HFFc6 (cell line): Measurements from ENCODE around the gene ATF7IP. TPM values are rescaled to one million over a fixed set of nuclear protein-coding genes. Genes with fewer than 3 reads are reported as not detected.

ENCODE experiments used
- DNase-seq: peaks from one replicate; pipeline ENCODE4 v3.0.0-alpha.2; 2018
- H3K27ac Mint-ChIP-seq: 2 replicates; pipeline ENCODE4 v1.8.0; 2020; ENCODE audit warnings: mild to moderate bottlenecking, mixed read lengths
- H3K27me3 Mint-ChIP-seq: 2 replicates; pipeline ENCODE4 v1.8.0; 2021; ENCODE audit warnings: mild to moderate bottlenecking, moderate library complexity, mixed read lengths; ENCODE audit not compliant: insufficient read depth
- H3K36me3 Mint-ChIP-seq: 2 replicates; pipeline ENCODE4 v1.8.0; 2021; ENCODE audit warnings: low read depth, mixed read lengths
- H3K4me1 Mint-ChIP-seq: 2 replicates; pipeline ENCODE4 v1.8.0; 2020; ENCODE audit warnings: low read depth, mixed read lengths
- H3K4me3 Mint-ChIP-seq: 2 replicates; pipeline ENCODE4 v1.8.0; 2020; ENCODE audit warnings: mild to moderate bottlenecking, moderate library complexity, mixed read lengths
- H3K9me3 Mint-ChIP-seq: 2 replicates; pipeline ENCODE4 v1.8.0; 2020; ENCODE audit warnings: mild to moderate bottlenecking, mixed read lengths
- total RNA-seq, 6 experiments: library from RNA; stranded (reverse); fragmentation: NEBNext Ultra II Directional; extraction: Animal tissue kit (Norgen Biotek cat#: 25700); gene quantifications; 2 replicates in 1 of 6; 3 replicates in 5 of 6; pipeline ENCODE4 v1.2.3, GENCODE V29; 2021
- TF ChIP-seq, protein P1 (sequence below): fragments of 200-600 bp; sonication (generic); IDR thresholded peaks from 2 replicates; pipeline ENCODE4 v1.5.0; 2021; ENCODE audit warnings: antibody characterized with exemption, mild to moderate bottlenecking

Gene ATF7IP
- total RNA-seq, 6 experiments from 2014 or later: 38.3 to 47.3 (median 41.7) TPM

DNA sequence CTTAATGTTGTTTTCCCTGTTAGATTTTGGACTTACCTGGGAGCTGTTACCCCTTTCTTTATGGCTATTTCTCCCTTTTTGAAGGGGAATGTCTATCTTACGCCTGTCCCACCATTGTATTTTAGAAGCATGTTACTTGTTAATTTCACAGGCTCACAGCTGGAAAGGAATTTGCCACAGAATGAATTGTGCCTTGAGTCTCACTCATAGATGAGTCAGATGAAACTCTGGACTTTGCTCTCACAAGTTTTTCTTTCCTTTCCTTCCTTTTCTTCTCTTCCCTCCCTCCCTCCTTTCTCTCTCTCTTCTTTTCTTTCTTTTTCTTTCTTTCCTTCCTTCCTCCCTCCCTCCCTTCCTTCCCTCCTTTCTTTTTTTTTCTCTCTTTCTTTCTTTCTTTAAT is 9.3 kb upstream of the ATF7IP start:
- DNase-seq: no peak
- no peak overlapping the region for H3K4me3 Mint-ChIP-seq
- peaks cover 2% of the 10 kb centered on the region for H3K27me3 Mint-ChIP-seq
- peak overlapping the region; percentile 8; the same call in 1 of the 2 replicates for H3K27ac Mint-ChIP-seq
- TF ChIP-seq, protein P1, sequence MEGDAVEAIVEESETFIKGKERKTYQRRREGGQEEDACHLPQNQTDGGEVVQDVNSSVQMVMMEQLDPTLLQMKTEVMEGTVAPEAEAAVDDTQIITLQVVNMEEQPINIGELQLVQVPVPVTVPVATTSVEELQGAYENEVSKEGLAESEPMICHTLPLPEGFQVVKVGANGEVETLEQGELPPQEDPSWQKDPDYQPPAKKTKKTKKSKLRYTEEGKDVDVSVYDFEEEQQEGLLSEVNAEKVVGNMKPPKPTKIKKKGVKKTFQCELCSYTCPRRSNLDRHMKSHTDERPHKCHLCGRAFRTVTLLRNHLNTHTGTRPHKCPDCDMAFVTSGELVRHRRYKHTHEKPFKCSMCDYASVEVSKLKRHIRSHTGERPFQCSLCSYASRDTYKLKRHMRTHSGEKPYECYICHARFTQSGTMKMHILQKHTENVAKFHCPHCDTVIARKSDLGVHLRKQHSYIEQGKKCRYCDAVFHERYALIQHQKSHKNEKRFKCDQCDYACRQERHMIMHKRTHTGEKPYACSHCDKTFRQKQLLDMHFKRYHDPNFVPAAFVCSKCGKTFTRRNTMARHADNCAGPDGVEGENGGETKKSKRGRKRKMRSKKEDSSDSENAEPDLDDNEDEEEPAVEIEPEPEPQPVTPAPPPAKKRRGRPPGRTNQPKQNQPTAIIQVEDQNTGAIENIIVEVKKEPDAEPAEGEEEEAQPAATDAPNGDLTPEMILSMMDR: no peak
- H3K36me3 Mint-ChIP-seq: peaks cover 11% of the 10 kb centered on the region; the same call in 1 of the 2 replicates
- peaks cover 10% of the 10 kb centered on the region for H3K4me1 Mint-ChIP-seq
- H3K9me3 Mint-ChIP-seq: peaks cover 18% of the 10 kb centered on the region

GRCh38 chr12:14357486-14357885 is 8.0 kb upstream of the ATF7IP start:
- peaks cover 9% of the 10 kb centered on the region; the same call in 1 of the 2 replicates for H3K36me3 Mint-ChIP-seq
- H3K4me3 Mint-ChIP-seq: no peak overlapping the region
- peaks cover 4% of the 10 kb centered on the region for H3K9me3 Mint-ChIP-seq
- H3K27me3 Mint-ChIP-seq: peaks cover 2% of the 10 kb centered on the region
- TF ChIP-seq, protein P1: no peak
- no peak overlapping the region for H3K27ac Mint-ChIP-seq
- peaks cover 10% of the 10 kb centered on the region for H3K4me1 Mint-ChIP-seq
- DNase-seq: no peak

GRCh38 chr12:14362352-14362751 is 3.1 kb upstream of the ATF7IP start:
- H3K27ac Mint-ChIP-seq: no peak overlapping the region
- H3K27me3 Mint-ChIP-seq: peaks cover 4% of the 10 kb centered on the region; the same call in 1 of the 2 replicates
- peaks cover 14% of the 10 kb centered on the region for H3K36me3 Mint-ChIP-seq
- H3K4me1 Mint-ChIP-seq: peaks cover 23% of the 10 kb centered on the region
- TF ChIP-seq, protein P1: no peak
- peaks cover 5% of the 10 kb centered on the region for H3K9me3 Mint-ChIP-seq
- no peak overlapping the region for H3K4me3 Mint-ChIP-seq
- no peak for DNase-seq

- TF ChIP-seq, protein P1: no peak
- Mint-ChIP-seq H3K9me3 (peaks cover 5% of the 10 kb centered on the region), H3K27ac (peak overlapping the region; percentile 86), H3K36me3 (peaks cover 16% of the 10 kb centered on the region), H3K27me3 (peaks cover 4% of the 10 kb centered on the region; the same call in 1 of the 2 replicates), H3K4me1 (peaks cover 36% of the 10 kb centered on the region), H3K4me3 (peak overlapping the region; percentile 86)
- no peak for DNase-seq
These were observed 755 bp upstream of the ATF7IP start for GRCh38 chr12:14364583-14365271.

GRCh38 chr12:14366209-14367039 is 942 bp downstream of the ATF7IP start:
- Mint-ChIP-seq H3K27ac (peak overlapping the region; percentile 86), H3K9me3 (peaks cover 5% of the 10 kb centered on the region), H3K4me1 (peaks cover 44% of the 10 kb centered on the region), H3K4me3 (peak overlapping the region; percentile 86), H3K36me3 (peaks cover 21% of the 10 kb centered on the region), H3K27me3 (peaks cover 4% of the 10 kb centered on the region; the same call in 1 of the 2 replicates)
- peak; percentile 41 for DNase-seq
- TF ChIP-seq, protein P1: peak; percentile 69
